Stimulated activated CD8-positive, alpha-beta memory T cell treated with anti-CD3 and anti-CD28 coated beads, Interleukin-12 subunit alpha, Interleukin-12 subunit beta, amount 100 ng/mL, for 4 hours (primary cell): ENCODE measurements around the gene TUBB1.
"Not testable (repeated sequence)": the region's sequence is repeated elsewhere in the genome, so short reads cannot be mapped to it uniquely, and the experiment has no call there.

Source experiments
- DNase-seq: peaks from one replicate; pipeline ENCODE4 v3.0.0-alpha.2; 2020; ENCODE audit warnings: low read depth

Gene TUBB1

GRCh38 chr20:59019217-59019616 is at the start of gene TUBB1:
Gene TUBB1 (plus strand): TSS chr20:59019429. CDS start chr20:59019523, 94 bp downstream.
- no peak for DNase-seq

DNA sequence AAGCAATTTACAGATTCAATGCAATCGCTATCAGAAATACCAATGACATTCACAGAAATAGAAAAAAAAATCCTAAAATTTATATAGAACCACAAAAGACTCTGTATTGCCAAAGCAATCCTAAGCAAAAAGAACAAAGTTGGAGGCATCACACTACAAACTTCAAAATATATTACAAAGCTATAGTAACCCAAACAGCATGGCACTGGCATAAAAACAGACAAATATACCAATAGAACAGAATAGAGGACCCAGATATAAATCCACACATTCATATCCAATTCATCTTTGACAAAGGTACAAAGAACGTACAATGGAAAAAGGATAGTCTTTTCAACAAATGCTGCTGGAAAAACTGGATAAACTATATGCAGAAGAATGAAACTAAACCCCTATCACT is 49.8 kb upstream of the TUBB1 start:
- DNase-seq, result no peak

DNA sequence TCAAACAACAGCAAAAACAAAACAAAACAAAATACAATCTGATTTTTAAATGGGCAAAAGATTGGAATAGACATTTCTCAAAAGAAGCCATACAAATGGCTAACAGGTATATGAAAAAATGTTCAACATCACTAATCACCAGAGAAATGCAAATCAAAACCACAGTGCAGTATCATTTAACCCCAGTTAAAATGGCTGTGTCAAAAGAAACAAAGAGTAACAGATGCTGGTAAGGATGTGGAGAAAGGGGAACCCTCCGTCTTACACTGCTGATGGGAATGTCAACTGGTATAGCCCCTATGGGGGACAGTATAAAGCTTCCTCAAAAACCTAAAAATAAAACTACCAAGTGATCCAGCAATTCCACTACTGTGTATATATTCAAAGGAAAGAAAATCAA is 49.1 kb upstream of the TUBB1 start:
- no peak for DNase-seq

DNA sequence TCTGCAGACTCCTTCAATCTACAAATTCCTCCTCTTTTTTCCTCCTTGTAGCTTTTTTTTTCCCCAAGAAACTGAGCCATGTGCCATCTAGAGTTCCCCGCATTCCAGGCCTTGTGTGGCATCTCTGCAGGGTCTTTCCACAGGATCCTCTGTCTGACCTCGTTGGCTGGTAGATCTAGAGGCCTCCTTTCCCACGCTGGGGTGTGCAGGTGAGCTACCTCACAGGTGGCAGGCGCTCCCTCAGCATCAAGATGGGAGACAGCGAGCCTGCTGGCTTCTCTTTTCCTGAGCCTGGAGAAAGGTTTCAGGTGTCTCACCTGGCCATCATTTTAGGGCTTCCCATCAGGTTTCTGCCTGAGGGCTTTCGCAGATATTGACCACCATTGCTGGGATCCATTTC is 47.8 kb upstream of the TUBB1 start:
- no peak for DNase-seq

DNA sequence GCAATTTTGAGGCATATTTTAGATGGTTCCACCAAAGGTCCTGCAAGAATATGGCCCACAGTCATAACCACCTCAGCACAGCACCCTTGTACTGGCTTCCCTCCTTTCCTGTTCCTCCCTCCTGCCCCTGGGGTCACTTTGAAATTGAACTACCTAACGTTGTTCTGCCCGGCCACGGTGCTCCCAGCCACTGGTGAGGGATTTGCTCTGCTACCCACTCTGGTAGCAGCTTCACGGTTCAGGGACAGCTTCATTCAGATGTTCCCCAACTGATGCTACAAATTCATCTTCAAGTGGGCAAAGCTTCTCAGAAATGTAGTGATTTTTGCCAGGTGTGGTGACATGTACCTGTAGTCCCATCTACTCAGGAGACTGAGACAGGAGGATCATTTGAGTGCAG is 46.0 kb upstream of the TUBB1 start:
- no peak for DNase-seq

- no peak for DNase-seq
Observed at GRCh38 chr20:58973866-58974265, 45.4 kb upstream of the TUBB1 start.

DNA sequence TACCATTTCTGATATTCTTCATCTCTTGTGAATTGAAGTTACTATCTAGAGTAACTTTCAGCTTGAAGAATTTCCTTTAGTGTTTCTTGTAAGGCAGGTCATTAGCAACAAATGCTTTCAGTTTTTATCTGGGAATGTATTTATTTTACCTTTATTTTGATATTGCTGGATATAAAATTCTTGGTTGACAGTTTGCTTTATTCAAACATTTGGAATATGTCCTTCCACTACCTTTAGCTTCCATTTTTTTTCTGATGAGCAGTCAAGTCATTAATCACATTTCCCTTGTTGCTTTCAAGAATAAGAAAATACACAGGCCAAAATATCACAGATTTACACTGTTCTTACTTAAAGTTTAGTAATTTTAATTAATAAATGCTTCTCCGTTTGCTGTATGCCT is 43.9 kb upstream of the TUBB1 start:
- no peak for DNase-seq

GRCh38 chr20:58976061-58976730 is 43.0 kb upstream of the TUBB1 start:
- DNase-seq, result no peak

GRCh38 chr20:58978351-58979190 is 40.7 kb upstream of the TUBB1 start:
- DNase-seq, result no peak

GRCh38 chr20:58980711-58981627 is 38.3 kb upstream of the TUBB1 start, which contains the start of gene NELFCD:
Gene NELFCD (plus strand): TSS chr20:58981256. CDS start chr20:58981310, 54 bp downstream.
- DNase-seq, result peak; percentile 83

- no peak for DNase-seq
Observed at GRCh38 chr20:58981628-58982364, 37.4 kb upstream of the TUBB1 start.

GRCh38 chr20:58982406-58983114 is 36.7 kb upstream of the TUBB1 start:
- no peak for DNase-seq

GRCh38 chr20:58983115-58983468 is 36.1 kb upstream of the TUBB1 start:
- DNase-seq, result not testable (repeated sequence)

DNA sequence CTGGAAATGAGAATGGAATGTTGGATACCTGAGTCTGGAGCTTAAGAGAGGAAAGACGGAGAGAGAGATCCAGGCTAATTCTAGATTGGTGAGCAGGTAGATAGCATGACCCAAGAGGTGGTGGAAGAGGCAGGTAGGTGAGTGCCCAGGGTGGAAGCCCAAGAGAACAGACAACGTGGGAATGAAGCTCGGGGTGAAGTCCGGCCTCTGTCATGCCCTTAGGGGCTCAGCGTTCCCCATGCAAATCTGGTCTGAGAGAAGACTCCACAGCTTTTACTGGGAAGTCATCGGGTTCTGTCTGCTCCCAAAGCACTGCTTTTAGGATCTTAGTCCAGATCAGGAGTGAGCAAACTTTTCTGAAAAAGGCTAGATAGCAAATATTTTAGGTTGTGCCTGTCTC is 34.5 kb upstream of the TUBB1 start:
- no peak for DNase-seq

DNA sequence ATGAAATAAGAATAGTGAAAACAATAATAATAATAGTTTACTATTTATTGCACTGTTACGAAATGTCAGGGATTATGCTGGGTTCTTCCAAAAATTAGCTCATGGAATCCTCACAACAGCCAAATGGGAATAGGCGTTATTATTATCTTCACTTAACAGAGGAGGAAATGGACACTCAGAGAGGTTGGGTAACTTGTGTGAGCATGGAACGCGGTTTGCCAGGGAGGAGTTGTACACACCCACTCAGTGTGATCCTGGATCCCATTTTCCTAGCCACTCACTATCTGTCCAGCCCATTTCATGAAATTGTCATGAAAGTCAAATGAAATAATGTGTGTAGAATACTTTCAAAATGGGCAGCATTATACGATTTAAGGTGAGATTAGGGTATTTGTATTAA is 33.6 kb upstream of the TUBB1 start:
- DNase-seq, result no peak

DNA sequence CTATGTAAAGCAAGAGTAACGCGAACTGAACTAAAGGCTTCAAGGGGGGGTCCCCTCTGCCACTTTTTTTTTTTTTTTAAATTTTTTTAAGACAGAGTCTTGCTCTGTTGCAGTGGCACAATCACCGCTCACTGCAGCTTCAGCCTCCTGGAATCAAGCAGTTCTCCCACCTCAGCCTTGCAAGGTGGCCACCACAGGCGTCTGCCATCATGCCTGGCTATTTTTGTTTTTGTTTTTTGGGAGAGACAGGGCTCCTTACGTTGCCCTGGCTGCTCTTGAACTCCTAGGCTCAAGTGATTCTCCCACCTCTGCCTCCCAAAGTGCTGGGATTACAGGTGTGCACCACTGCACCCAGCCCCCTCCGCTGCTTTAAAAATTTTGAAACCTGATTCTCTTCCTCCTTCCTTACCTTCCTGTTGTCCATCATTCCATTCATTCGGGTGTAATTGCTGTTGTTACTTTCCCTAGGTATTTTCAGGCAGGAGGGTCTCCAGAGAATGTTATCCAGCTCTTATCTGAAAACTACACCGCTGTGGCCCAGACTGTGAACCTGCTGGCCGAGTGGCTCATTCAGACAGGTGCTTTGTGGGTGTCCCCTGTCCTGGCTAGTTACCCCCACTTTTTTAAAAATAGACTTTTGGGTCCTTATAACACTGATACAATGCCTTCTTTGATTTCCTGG is 32.8 kb upstream of the TUBB1 start:
- DNase-seq, result no peak

DNA sequence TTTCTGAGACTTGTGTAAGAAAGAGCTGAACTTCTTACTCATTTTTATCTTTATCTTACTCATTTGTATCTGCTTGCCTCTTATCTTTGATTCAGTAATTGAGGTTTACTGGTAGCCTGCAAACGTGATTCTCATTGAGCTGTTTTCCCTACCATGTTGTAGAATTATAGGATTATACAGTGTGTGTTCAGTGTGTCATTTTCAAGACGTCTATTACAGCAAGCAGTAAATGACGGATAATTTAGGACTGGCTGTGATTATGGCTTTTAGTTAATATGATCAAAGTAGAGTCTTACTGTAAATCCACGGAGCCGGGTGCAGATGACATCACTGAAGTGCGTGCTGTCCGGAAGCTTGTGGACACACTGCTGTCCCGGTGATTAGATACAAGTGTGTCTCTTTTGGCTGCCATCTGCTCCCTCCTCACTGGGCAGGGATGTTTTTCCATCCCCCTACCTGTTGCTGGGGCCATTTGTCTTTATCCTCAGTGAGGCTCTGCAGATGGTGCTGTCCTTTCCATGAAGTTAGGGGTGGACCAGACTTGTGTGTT is 32.2 kb upstream of the TUBB1 start:
- DNase-seq, result no peak

GRCh38 chr20:58987790-58988564 is 31.3 kb upstream of the TUBB1 start:
- DNase-seq, result no peak

DNA sequence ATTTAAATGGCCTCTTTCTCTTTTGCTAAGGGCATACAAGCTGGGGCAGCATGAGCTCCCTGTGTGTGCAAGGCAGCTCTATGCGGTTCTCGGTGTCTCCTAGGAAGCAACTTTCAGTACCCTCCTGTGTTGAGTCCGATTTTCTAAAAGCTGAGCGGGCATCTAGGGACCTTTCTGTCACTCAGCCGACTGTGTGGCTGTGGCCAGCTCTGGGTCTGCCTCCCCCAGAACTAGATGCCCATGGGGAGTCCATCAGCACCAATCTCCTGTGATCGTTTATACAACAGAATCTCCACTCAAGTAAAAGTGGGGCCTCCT is 30.7 kb upstream of the TUBB1 start:
- DNase-seq, result no peak

DNA sequence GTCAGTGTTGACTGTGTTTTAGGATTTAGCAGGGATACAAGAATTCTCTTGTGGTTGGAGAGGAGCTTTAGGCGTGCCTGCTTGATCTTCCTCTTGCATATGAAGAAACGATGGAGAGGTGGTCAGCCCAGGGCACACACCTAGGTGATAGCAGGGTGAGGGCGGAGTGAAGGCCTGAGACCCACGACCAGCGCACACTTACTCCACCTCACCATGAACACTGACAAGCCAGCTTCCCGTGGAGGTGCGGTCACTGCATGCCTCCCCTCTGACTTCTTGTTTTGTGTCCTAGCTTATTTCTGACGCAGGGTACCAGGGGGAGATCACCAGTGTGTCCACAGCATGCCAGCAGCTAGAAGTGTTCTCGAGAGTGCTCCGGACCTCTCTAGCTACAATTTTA is 30.0 kb upstream of the TUBB1 start:
- no peak for DNase-seq
